Esophagus muscularis mucosa (tissue), 4 donors: ENCODE measurements around the gene CASP2. TPM values are rescaled to one million over a fixed set of nuclear protein-coding genes. Genes with fewer than 3 reads are reported as not detected.

ENCODE experiments used
- DNase-seq: peaks from one replicate; pipeline ENCODE4 v3.0.0-alpha.2; 2017; ENCODE audit errors: extremely low spot score
- H3K27ac ChIP-seq, 4 donors: fragments of 200-600 bp; sonication (generic); replicated peaks in 1 of 4; 1 replicate in 3 of 4; 2 replicates in 1 of 4; pipeline ENCODE4 v1.5.1; 2016 to 2019; ENCODE audit warnings: mild to moderate bottlenecking in 1 of 4
- H3K27me3 ChIP-seq, 4 donors: fragments of 200-600 bp; sonication (generic); one replicate each; pipeline versions ENCODE4 v1.5.1 to v1.6.0; 2016 to 2019
- H3K36me3 ChIP-seq, 4 donors: fragments of 200-600 bp; sonication (generic); one replicate each; pipeline ENCODE4 v1.5.1; 2016 to 2019
- H3K4me1 ChIP-seq, 4 donors: fragments of 200-600 bp; sonication (generic); one replicate each; pipeline ENCODE4 v1.5.1; 2016 to 2019
- H3K4me3 ChIP-seq, 4 donors: fragments of 200-600 bp; sonication (generic); 1 replicate in 2 of 4; 2 replicates in 2 of 4; pipeline ENCODE4 v1.5.1; 2016 to 2019; ENCODE audit warnings: mild to moderate bottlenecking in 4 of 4, moderate library complexity in 1 of 4
- H3K9me3 ChIP-seq, 4 donors: fragments of 200-600 bp; sonication (generic); 1 replicate in 3 of 4; 2 replicates in 1 of 4; pipeline ENCODE4 v1.5.1; 2016 to 2019
- EP300 ChIP-seq: sonication (generic); formaldehyde crosslinking; IDR thresholded peaks from one replicate; pipeline ENCODE4 v1.6.1; 2017; ENCODE audit warnings: antibody characterized with exemption
- POLR2A ChIP-seq: fragments of 450-650 bp; IDR thresholded peaks from one replicate; pipeline ENCODE4 v1.6.1; 2017; ENCODE audit warnings: antibody characterized with exemption, moderate library complexity, mild to moderate bottlenecking, low read depth
- POLR2AphosphoS5 ChIP-seq, 2 donors: sonication (generic); formaldehyde crosslinking; IDR thresholded peaks; one replicate each; pipeline ENCODE4 v1.6.1; 2017; ENCODE audit warnings: antibody characterized with exemption in 2 of 2
- WGBS: methylation state at CpG from one replicate; pipeline ENCODE4 v1.1.5; 2018; 5-methylcytosine and 5-hydroxymethylcytosine counted together
- intact Hi-C: fragments of 100-400 bp; cut with DNase I; formaldehyde crosslinking; loops from one replicate; pipeline ENCODE4 v1.15.1; 2023
- total RNA-seq, 4 donors: library from RNA; depleted of rRNA; stranded (reverse); fragments of >200 nt; gene quantifications; one replicate each; pipeline versions ENCODE4 v1.1.0 to v1.2.1, GENCODE V29; 2016
- TF ChIP-seq, protein P1 (sequence below), 3 experiments: fragments of 200-600 bp in 2 of 3; fragments of 450-650 bp in 1 of 3; sonication (generic) in 2 of 3; IDR thresholded peaks; one replicate each; pipeline ENCODE4 v1.5.1; 2017 to 2019; ENCODE audit warnings: antibody characterized with exemption in 3 of 3, mild to moderate bottlenecking in 2 of 3, moderate library complexity in 1 of 3

The CASP2 gene
- total RNA-seq, 4 donors from 2014 or later: 7.1 to 11.7 (median 9.0) TPM

DNA sequence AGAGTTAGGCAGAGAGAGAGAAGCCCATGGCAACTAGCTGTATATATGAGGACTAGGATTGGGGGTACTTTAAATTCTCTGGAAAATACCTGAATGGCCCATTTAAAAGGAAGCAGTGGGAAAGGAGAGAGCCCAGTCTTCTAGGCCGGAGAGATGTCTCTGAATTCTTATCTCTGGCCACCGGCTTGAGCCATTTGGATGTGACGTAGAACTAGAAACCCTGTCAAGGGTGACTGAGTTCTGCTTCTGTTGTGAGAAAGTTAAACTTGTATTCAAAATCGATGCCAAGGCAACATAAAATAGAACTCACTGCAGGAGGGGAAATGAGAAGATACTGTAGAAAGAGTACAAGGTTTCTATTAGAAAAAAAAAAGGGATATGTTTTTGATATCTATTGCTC lies 31.2 kb upstream of the CASP2 start:
- 88% methylated on average over 4 of the region's 4 CpGs for WGBS
- H3K36me3 ChIP-seq: no peaks in the 10 kb centered on the region
- H3K4me1 ChIP-seq: no peaks in the 10 kb centered on the region
- TF ChIP-seq POLR2AphosphoS5 (IDR thresholded peaks at IDR 0.05) (no peak), POLR2A (no peak), EP300 (no peak)
- TF ChIP-seq, protein P1, sequence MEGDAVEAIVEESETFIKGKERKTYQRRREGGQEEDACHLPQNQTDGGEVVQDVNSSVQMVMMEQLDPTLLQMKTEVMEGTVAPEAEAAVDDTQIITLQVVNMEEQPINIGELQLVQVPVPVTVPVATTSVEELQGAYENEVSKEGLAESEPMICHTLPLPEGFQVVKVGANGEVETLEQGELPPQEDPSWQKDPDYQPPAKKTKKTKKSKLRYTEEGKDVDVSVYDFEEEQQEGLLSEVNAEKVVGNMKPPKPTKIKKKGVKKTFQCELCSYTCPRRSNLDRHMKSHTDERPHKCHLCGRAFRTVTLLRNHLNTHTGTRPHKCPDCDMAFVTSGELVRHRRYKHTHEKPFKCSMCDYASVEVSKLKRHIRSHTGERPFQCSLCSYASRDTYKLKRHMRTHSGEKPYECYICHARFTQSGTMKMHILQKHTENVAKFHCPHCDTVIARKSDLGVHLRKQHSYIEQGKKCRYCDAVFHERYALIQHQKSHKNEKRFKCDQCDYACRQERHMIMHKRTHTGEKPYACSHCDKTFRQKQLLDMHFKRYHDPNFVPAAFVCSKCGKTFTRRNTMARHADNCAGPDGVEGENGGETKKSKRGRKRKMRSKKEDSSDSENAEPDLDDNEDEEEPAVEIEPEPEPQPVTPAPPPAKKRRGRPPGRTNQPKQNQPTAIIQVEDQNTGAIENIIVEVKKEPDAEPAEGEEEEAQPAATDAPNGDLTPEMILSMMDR (IDR thresholded peaks at IDR 0.05): no peak
- no peak overlapping the region for H3K27ac ChIP-seq
- intact Hi-C loops: no loop called here
- H3K4me3 ChIP-seq: no peak overlapping the region
- DNase-seq: no peak
- H3K9me3 ChIP-seq: no peaks in the 10 kb centered on the region
- H3K27me3 ChIP-seq: no peaks in the 10 kb centered on the region

- TF ChIP-seq, protein P1 (IDR thresholded peaks at IDR 0.05): no peak
- no peak for TF ChIP-seq EP300
- TF ChIP-seq POLR2AphosphoS5 (IDR thresholded peaks at IDR 0.05): no peak
- no peak for TF ChIP-seq POLR2A
- intact Hi-C loops: no loop called here
- Histone ChIP-seq H3K9me3 (no peaks in the 10 kb centered on the region), H3K36me3 (no peaks in the 10 kb centered on the region), H3K4me3 (no peak overlapping the region), H3K27ac (no peak overlapping the region), H3K27me3 (no peaks in the 10 kb centered on the region), H3K4me1 (peaks cover 0 to 4% (median under 1%) of the 10 kb centered on the region in 4 donors)
- no peak for DNase-seq
- WGBS: 85% methylated on average over 5 of the region's 5 CpGs
Observed at GRCh38 chr7:143257501-143257900, 30.6 kb upstream of the CASP2 start.

DNA sequence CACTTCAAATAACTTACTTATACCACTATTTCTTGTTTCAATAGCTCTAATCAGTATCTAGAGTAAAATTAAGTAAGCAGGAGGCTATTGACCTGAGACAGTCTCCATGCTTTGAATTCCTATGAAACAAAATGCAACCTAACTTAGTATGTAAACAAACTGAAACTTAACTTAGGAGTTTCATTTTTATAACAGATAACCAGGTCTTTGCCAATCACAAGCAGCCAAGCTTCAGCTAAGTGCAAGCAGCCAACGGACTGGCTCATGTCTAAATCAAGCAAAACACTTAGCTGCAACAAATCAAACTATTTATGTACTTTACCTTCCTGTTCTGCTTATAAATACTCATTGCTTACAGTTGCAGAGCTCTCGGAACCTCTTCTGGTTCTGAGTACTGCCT lies 29.3 kb upstream of the CASP2 start:
- no peaks in the 10 kb centered on the region for H3K36me3 ChIP-seq
- intact Hi-C loops: no loop called here
- H3K4me1 ChIP-seq: peaks cover 4 to 13% (median 6%) of the 10 kb centered on the region in 4 donors
- no peaks in the 10 kb centered on the region for H3K9me3 ChIP-seq
- H3K27me3 ChIP-seq: no peaks in the 10 kb centered on the region
- H3K4me3 ChIP-seq: no peak overlapping the region
- TF ChIP-seq, protein P1 (IDR thresholded peaks at IDR 0.05): no peak
- TF ChIP-seq POLR2A (no peak), POLR2AphosphoS5 (IDR thresholded peaks at IDR 0.05) (no peak), EP300 (no peak)
- 63% methylated on average over 2 of the region's 2 CpGs for WGBS
- H3K27ac ChIP-seq: no peak overlapping the region
- no peak for DNase-seq

GRCh38 chr7:143259765-143260164 lies 28.4 kb upstream of the CASP2 start:
- Histone ChIP-seq H3K9me3 (no peaks in the 10 kb centered on the region), H3K27me3 (no peaks in the 10 kb centered on the region), H3K4me3 (no peak overlapping the region), H3K4me1 (peaks cover 11 to 22% (median 14%) of the 10 kb centered on the region in 4 donors), H3K27ac (no peak overlapping the region), H3K36me3 (peaks cover 0 to under 1% (median 0%) of the 10 kb centered on the region in 4 donors)
- TF ChIP-seq EP300 (no peak), POLR2AphosphoS5 (IDR thresholded peaks at IDR 0.05) (no peak), POLR2A (no peak)
- TF ChIP-seq, protein P1 (IDR thresholded peaks at IDR 0.05): no peak
- intact Hi-C loops: no loop called here
- DNase-seq: no peak
- WGBS: 90% methylated on average over 2 of the region's 2 CpGs

DNA sequence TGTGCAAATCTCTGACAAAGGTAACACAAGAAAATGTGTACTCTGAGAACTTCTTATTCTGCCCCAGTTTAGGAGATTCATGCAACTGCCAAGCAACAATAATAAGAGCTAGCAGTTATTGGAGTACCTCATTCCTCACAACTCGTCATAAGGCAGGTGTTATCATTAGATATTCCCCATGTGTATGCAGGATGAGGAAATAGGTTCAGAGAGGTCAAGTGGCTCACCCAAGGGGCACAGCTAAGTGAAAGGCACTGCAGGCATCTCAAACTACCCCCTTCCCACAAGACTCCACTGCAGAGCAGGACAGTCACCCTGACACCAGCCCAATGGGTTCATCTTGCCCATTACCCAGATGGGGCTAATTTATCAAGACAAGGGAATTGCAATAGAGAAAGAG lies 26.2 kb upstream of the CASP2 start:
- TF ChIP-seq, protein P1 (IDR thresholded peaks at IDR 0.05): no peak
- TF ChIP-seq POLR2AphosphoS5 (IDR thresholded peaks at IDR 0.05) (no peak), POLR2A (no peak), EP300 (no peak)
- intact Hi-C loops: loop anchor here (2.0 kb wide), 1 partner anchor 27 kb away; the partner anchor contains the start of gene CASP2
- Histone ChIP-seq H3K4me1 (peaks cover 19 to 38% (median 25%) of the 10 kb centered on the region in 4 donors), H3K4me3 (no peak overlapping the region), H3K36me3 (peaks cover 0 to 9% (median 1%) of the 10 kb centered on the region in 4 donors), H3K27me3 (no peaks in the 10 kb centered on the region), H3K9me3 (no peaks in the 10 kb centered on the region), H3K27ac (no peak overlapping the region)
- no peak for DNase-seq
- WGBS: 87% methylated on average over 1 of the region's 1 CpG
